Upper lobe of left lung (tissue), 6 donors: ENCODE data around the gene PHACTR1. TPM values are rescaled to one million over a fixed set of nuclear protein-coding genes. Genes with fewer than 3 reads are reported as not detected.

Experiments used
- ATAC-seq, 2 donors: fragments of 200-7000 bp; cut with Tn5 transposase; one replicate each; pipeline ENCODE4 v1.9.1; 2022; ENCODE audit warnings: mild to moderate bottlenecking in 2 of 2, moderate library complexity in 2 of 2; ENCODE audit not compliant: low FRiP score in 2 of 2
- DNase-seq, 2 donors: peaks; one replicate each; pipeline ENCODE4 v3.0.0-alpha.2; 2019 to 2020
- H3K27ac ChIP-seq, 4 donors: fragments of 200-600 bp; sonication (generic); one replicate each; pipeline ENCODE4 v1.5.1; 2016 to 2019
- H3K27me3 ChIP-seq, 4 donors: fragments of 200-600 bp; sonication (generic); one replicate each; pipeline ENCODE4 v1.5.1; 2017 to 2019
- H3K36me3 ChIP-seq, 4 donors: fragments of 200-600 bp; sonication (generic); one replicate each; pipeline ENCODE4 v1.5.1; 2016 to 2019
- H3K4me1 ChIP-seq, 4 donors: fragments of 200-600 bp; sonication (generic); one replicate each; pipeline ENCODE4 v1.5.1; 2018 to 2019
- H3K4me3 ChIP-seq, 4 donors: fragments of 200-600 bp; sonication (generic); one replicate each; pipeline ENCODE4 v1.5.1; 2017 to 2019; ENCODE audit warnings: mild to moderate bottlenecking in 2 of 4, moderate library complexity in 1 of 4
- H3K9me3 ChIP-seq, 4 donors: fragments of 200-600 bp; sonication (generic); one replicate each; pipeline ENCODE4 v1.5.1; 2018 to 2019
- CTCF ChIP-seq, 6 experiments: fragments of 450-650 bp in 4 of 6; fragments of 200-600 bp in 2 of 6; sonication (generic) in 2 of 6; IDR thresholded peaks; one replicate each; pipeline ENCODE4 v1.5.1; 2016 to 2019; ENCODE audit warnings: antibody characterized with exemption in 6 of 6
- EP300 ChIP-seq, 4 donors: sonication (generic); formaldehyde crosslinking; IDR thresholded peaks; one replicate each; pipeline ENCODE4 v1.5.1; 2017; ENCODE audit warnings: antibody characterized with exemption in 4 of 4, control low read depth in 2 of 4
- POLR2A ChIP-seq, 4 donors: fragments of 450-650 bp; IDR thresholded peaks; one replicate each; pipeline ENCODE4 v1.5.1; 2016 to 2017; ENCODE audit warnings: antibody characterized with exemption in 4 of 4, mild to moderate bottlenecking in 2 of 4
- POLR2AphosphoS5 ChIP-seq, 2 donors: sonication (generic); formaldehyde crosslinking; IDR thresholded peaks; one replicate each; pipeline ENCODE4 v1.5.1; 2017; ENCODE audit warnings: antibody characterized with exemption in 2 of 2
- WGBS, 2 donors: methylation state at CpG; one replicate each; pipeline ENCODE4 v1.1.5; 2017 to 2018; 5-methylcytosine and 5-hydroxymethylcytosine counted together
- total RNA-seq, 6 donors: library from RNA; depleted of rRNA in 4 of 6; stranded (reverse); fragments of >200 nt in 4 of 6; gene quantifications; one replicate each; pipeline versions ENCODE4 v1.1.0 to v1.2.1, GENCODE V29; 2016 to 2021
- donor health status: DM: no; HTN: no; CAD: no; lungs with moderate emphysema.
- donor health status: DM: no; HTN: yes; CAD: no; lungs with severe emphysema.

PHACTR1 gene
- total RNA-seq, 6 donors from 2014 or later, result 63.2 to 121 (median 90.9) TPM

GRCh38 chr6:13281686-13282085, 565.1 kb downstream of the PHACTR1 start:
- ATAC-seq, result no peak

GRCh38 chr6:13282393-13283069, 566.0 kb downstream of the PHACTR1 start:
- Histone ChIP-seq H3K9me3 (peaks cover 0 to 5% (median 0%) of the 10 kb centered on the region in 4 donors), H3K4me3 (no peak overlapping the region), H3K27me3 (no peaks in the 10 kb centered on the region), H3K27ac (no peak overlapping the region), H3K36me3 (peaks cover 21 to 65% (median 44%) of the 10 kb centered on the region in 4 donors), H3K4me1 (peaks cover 0 to 5% (median 0%) of the 10 kb centered on the region in 4 donors)
- TF ChIP-seq EP300 (IDR thresholded peaks at IDR 0.05) (no peak), POLR2A (IDR thresholded peaks at IDR 0.05) (no peak), CTCF (IDR thresholded peaks at IDR 0.05) (no peak), POLR2AphosphoS5 (IDR thresholded peaks at IDR 0.05) (no peak)
- 78 to 80% methylated on average over 8 of the region's 8 CpGs for WGBS, 2 donors
- ATAC-seq (no peak), DNase-seq (no peak)

More at GRCh38 chr6:13281686-13282085, 565.1 kb downstream of the PHACTR1 start:
- peaks cover 16 to 59% (median 39%) of the 10 kb centered on the region in 4 donors for H3K36me3 ChIP-seq
- no peak overlapping the region for H3K4me3 ChIP-seq
- H3K27me3 ChIP-seq, result no peaks in the 10 kb centered on the region
- WGBS, 2 donors, result 88 to 94% methylated on average over 7 to 9 of the region's 9 CpGs
- DNase-seq, result no peak
- H3K4me1 ChIP-seq, result peaks cover 0 to 5% (median 0%) of the 10 kb centered on the region in 4 donors
- no peak for TF ChIP-seq POLR2AphosphoS5 (IDR thresholded peaks at IDR 0.05)
- TF ChIP-seq POLR2A (IDR thresholded peaks at IDR 0.05), result no peak
- no peak for TF ChIP-seq CTCF (IDR thresholded peaks at IDR 0.05)
- no peak for TF ChIP-seq EP300 (IDR thresholded peaks at IDR 0.05)
- H3K9me3 ChIP-seq, result no peaks in the 10 kb centered on the region
- H3K27ac ChIP-seq, result no peak overlapping the region

GRCh38 chr6:13283331-13283730, 566.8 kb downstream of the PHACTR1 start:
- DNase-seq (no peak), ATAC-seq (no peak)
- Histone ChIP-seq H3K9me3 (peaks cover 0 to 6% (median 0%) of the 10 kb centered on the region in 4 donors), H3K4me3 (no peak overlapping the region), H3K4me1 (peaks cover 0 to 5% (median 0%) of the 10 kb centered on the region in 4 donors), H3K27me3 (no peaks in the 10 kb centered on the region), H3K36me3 (peaks cover 21 to 66% (median 41%) of the 10 kb centered on the region in 4 donors), H3K27ac (no peak overlapping the region)
- no peak for TF ChIP-seq EP300 (IDR thresholded peaks at IDR 0.05)
- TF ChIP-seq POLR2A (IDR thresholded peaks at IDR 0.05), result no peak
- TF ChIP-seq CTCF (IDR thresholded peaks at IDR 0.05), result no peak
- TF ChIP-seq POLR2AphosphoS5 (IDR thresholded peaks at IDR 0.05), result no peak
- 92 to 94% methylated on average over 14 of the region's 14 CpGs for WGBS, 2 donors

GRCh38 chr6:13284646-13285045, 568.1 kb downstream of the PHACTR1 start:
- WGBS, 2 donors, result 87 to 93% methylated on average over 6 of the region's 6 CpGs
- H3K4me1 ChIP-seq, result peaks cover 0 to 5% (median 0%) of the 10 kb centered on the region in 4 donors
- H3K27me3 ChIP-seq, result no peaks in the 10 kb centered on the region
- H3K9me3 ChIP-seq, result peaks cover 0 to 6% (median 0%) of the 10 kb centered on the region in 4 donors
- DNase-seq (no peak), ATAC-seq (no peak)
- H3K27ac ChIP-seq, result peak overlapping the region in 1 of 4 donors; percentile 54
- H3K36me3 ChIP-seq, result peaks cover 19 to 65% (median 39%) of the 10 kb centered on the region in 4 donors
- no peak overlapping the region for H3K4me3 ChIP-seq
- TF ChIP-seq POLR2A (IDR thresholded peaks at IDR 0.05) (no peak), POLR2AphosphoS5 (IDR thresholded peaks at IDR 0.05) (no peak), EP300 (IDR thresholded peaks at IDR 0.05) (no peak), CTCF (IDR thresholded peaks at IDR 0.05) (no peak)
